OCI-LY1 (cell line): ENCODE measurements around the gene SLC22A8.

Experiments used
- H2AFZ ChIP-seq: fragments of 200-600 bp; sonication (generic), shearing (Covaris generic); 2 replicates; pipeline ENCODE4 v1.6.0; 2014; ENCODE audit warnings: antibody characterized with exemption, mild to moderate bottlenecking, low read length
- H3F3A ChIP-seq: fragments of 200-600 bp; sonication (generic), shearing (Covaris generic); 2 replicates; pipeline ENCODE4 v1.6.0; 2014; ENCODE audit warnings: mild to moderate bottlenecking, antibody characterized with exemption, low read length, moderate library complexity; ENCODE audit not compliant: insufficient read depth
- H3K27ac ChIP-seq: fragments of 200-600 bp; sonication (generic); 2 replicates; pipeline ENCODE4 v1.5.1; 2014; ENCODE audit warnings: low read length, mixed run types, mild to moderate bottlenecking, low read depth; ENCODE audit not compliant: poor library complexity, severe bottlenecking
- H3K27me3 ChIP-seq: fragments of 200-600 bp; sonication (generic); 2 replicates; pipeline ENCODE4 v1.6.0; 2014; ENCODE audit warnings: antibody characterized with exemption, mild to moderate bottlenecking, low read length, moderate library complexity; ENCODE audit not compliant: insufficient read depth
- H3K36me3 ChIP-seq: fragments of 200-600 bp; sonication (generic); 2 replicates; pipeline ENCODE4 v1.6.1; 2014; ENCODE audit warnings: mild to moderate bottlenecking, antibody characterized with exemption, low read length, moderate library complexity, mixed read lengths; ENCODE audit not compliant: insufficient read depth
- H3K4me1 ChIP-seq: fragments of 200-600 bp; sonication (generic); 2 replicates; pipeline ENCODE4 v1.5.1; 2014; ENCODE audit warnings: mild to moderate bottlenecking, low read length, moderate library complexity; ENCODE audit not compliant: insufficient read depth, severe bottlenecking
- H3K4me2 ChIP-seq: fragments of 200-600 bp; sonication (generic), shearing (Covaris generic); 2 replicates; pipeline ENCODE4 v1.6.1; 2014; ENCODE audit warnings: low read length
- H3K4me3 ChIP-seq: fragments of 200-600 bp; sonication (generic); 2 replicates; pipeline ENCODE4 v1.5.1; 2014; ENCODE audit warnings: low read length, low read depth, mild to moderate bottlenecking, mixed read lengths; ENCODE audit not compliant: poor library complexity, severe bottlenecking
- H3K79me2 ChIP-seq: fragments of 200-600 bp; shearing (Covaris generic); 2 replicates; pipeline ENCODE4 v1.6.1; 2016; ENCODE audit warnings: mixed run types, low read length, mixed read lengths; ENCODE audit not compliant: insufficient read depth
- H3K9ac ChIP-seq: fragments of 200-600 bp; sonication (generic), shearing (Covaris generic); 2 replicates; pipeline ENCODE4 v1.6.1; 2014; ENCODE audit warnings: mild to moderate bottlenecking, low read length, mixed read lengths
- H3K9me2 ChIP-seq: fragments of 200-600 bp; sonication (generic), shearing (Covaris generic); 2 replicates; pipeline ENCODE4 v1.6.1; 2014; ENCODE audit warnings: low read depth, mild to moderate bottlenecking, low read length, mixed read lengths
- H3K9me3 ChIP-seq: fragments of 200-600 bp; shearing (Covaris generic); 2 replicates; pipeline ENCODE4 v1.6.1; 2014; ENCODE audit warnings: low read length, mixed read lengths
- H4K20me1 ChIP-seq: fragments of 200-600 bp; sonication (generic), shearing (Covaris generic); 2 replicates; pipeline ENCODE4 v1.6.0; 2016; ENCODE audit warnings: mild to moderate bottlenecking, low read length; ENCODE audit not compliant: insufficient read depth
- CTCF ChIP-seq: fragments of 200-600 bp; sonication (generic), shearing (Covaris generic); IDR thresholded peaks from 2 replicates; pipeline ENCODE4 v1.5.1; 2017; ENCODE audit warnings: mild to moderate bottlenecking, antibody characterized with exemption, low read length, moderate library complexity, mixed read lengths
- EZH2 ChIP-seq: fragments of 200-600 bp; sonication (generic), shearing (Covaris generic); IDR thresholded peaks from 2 replicates; pipeline ENCODE4 v1.8.0; 2017; ENCODE audit warnings: borderline replicate concordance, mixed run types, mild to moderate bottlenecking, antibody characterized with exemption, low read length, moderate library complexity, mixed read lengths

Gene SLC22A8

GRCh38 chr11:63017306-63017974, 1.8 kb upstream of the SLC22A8 start:
- no peaks in the 10 kb centered on the region for H3K36me3 ChIP-seq

GRCh38 chr11:63014408-63015055, 1.1 kb downstream of the SLC22A8 start:
- H3K27ac ChIP-seq: no peak overlapping the region
- TF ChIP-seq CTCF: no peak
- TF ChIP-seq EZH2: no peak
- no peaks in the 10 kb centered on the region for H3K9me2 ChIP-seq
- no peaks in the 10 kb centered on the region for H4K20me1 ChIP-seq
- H3K9me3 ChIP-seq: no peaks in the 10 kb centered on the region
- no peaks in the 10 kb centered on the region for H3K4me1 ChIP-seq
- no peak overlapping the region for H3K9ac ChIP-seq
- H2AFZ ChIP-seq: no peak overlapping the region
- H3K36me3 ChIP-seq: no peaks in the 10 kb centered on the region
- no peaks in the 10 kb centered on the region for H3K79me2 ChIP-seq
- H3F3A ChIP-seq: no peaks in the 10 kb centered on the region
- H3K4me3 ChIP-seq: no peak overlapping the region
- peaks cover 8% of the 10 kb centered on the region; the same call in 1 of the 2 replicates for H3K27me3 ChIP-seq
- no peak overlapping the region for H3K4me2 ChIP-seq

More at GRCh38 chr11:63017306-63017974, 1.8 kb upstream of the SLC22A8 start:
- TF ChIP-seq CTCF: no peak
- no peak for TF ChIP-seq EZH2
- H3K4me2 ChIP-seq: no peak overlapping the region
- H3F3A ChIP-seq: no peaks in the 10 kb centered on the region
- no peaks in the 10 kb centered on the region for H3K9me2 ChIP-seq
- H3K9me3 ChIP-seq: no peaks in the 10 kb centered on the region
- no peaks in the 10 kb centered on the region for H3K79me2 ChIP-seq
- H3K27ac ChIP-seq: no peak overlapping the region
- H3K27me3 ChIP-seq: 0 out of 2 replicates have a peak, but pooled peaks cover 3% of the 10 kb centered on the region
- H3K4me3 ChIP-seq: no peak overlapping the region
- H3K4me1 ChIP-seq: no peaks in the 10 kb centered on the region
- no peaks in the 10 kb centered on the region for H4K20me1 ChIP-seq
- no peak overlapping the region for H2AFZ ChIP-seq
- no peak overlapping the region for H3K9ac ChIP-seq

GRCh38 chr11:63012839-63013238, 2.8 kb downstream of the SLC22A8 start:
- TF ChIP-seq CTCF (no peak), EZH2 (no peak)
- H3K9ac ChIP-seq: no peak overlapping the region
- H3K4me1 ChIP-seq: no peaks in the 10 kb centered on the region
- H3K4me3 ChIP-seq: no peak overlapping the region
- no peaks in the 10 kb centered on the region for H3K79me2 ChIP-seq
- H3K27me3 ChIP-seq: peaks cover 8% of the 10 kb centered on the region; the same call in 1 of the 2 replicates
- no peak overlapping the region for H3K27ac ChIP-seq
- no peak overlapping the region for H2AFZ ChIP-seq
- no peaks in the 10 kb centered on the region for H3K36me3 ChIP-seq
- no peaks in the 10 kb centered on the region for H3F3A ChIP-seq
- H4K20me1 ChIP-seq: no peaks in the 10 kb centered on the region
- no peak overlapping the region for H3K4me2 ChIP-seq
- no peaks in the 10 kb centered on the region for H3K9me3 ChIP-seq
- H3K9me2 ChIP-seq: no peaks in the 10 kb centered on the region
